H1 (cell line): ENCODE data around the gene IGSF23. TPM values are rescaled to one million over a fixed set of nuclear protein-coding genes. Genes with fewer than 3 reads are reported as not detected.

Source experiments
- CTCF ChIA-PET: fragments of 300-600 bp; sonication (Branson Sonifier 250); formaldehyde crosslinking; loops from one replicate; lab custom pipeline; 2021; ENCODE audit not compliant: partially characterized antibody; lab: Charles Lee
- POLR2A ChIA-PET: fragments of 300-600 bp; sonication (Branson Sonifier 250); formaldehyde crosslinking; loops from one replicate; lab custom pipeline; 2021; ENCODE audit warnings: inconsistent platforms; ENCODE audit not compliant: partially characterized antibody; lab: Charles Lee
- DNase-seq, 2 experiments: peaks; one replicate each; pipeline versions ENCODE4 v3.0.0 to v3.0.0-alpha.2; 2010 to 2022; ENCODE audit warnings: low spot score in 2 of 2, low read depth in 1 of 2, mixed read lengths in 1 of 2
- FAIRE-seq: peaks from 2 replicates; lab custom pipeline; 2011; peaks lifted over from hg19 to GRCh38; lab: Jason Lieb, UNC
- H2AFZ ChIP-seq: 2 replicates; pipeline ENCODE4 v1.8.1; 2012; ENCODE audit warnings: low read length, inconsistent platforms
- H2AK5ac ChIP-seq: 2 replicates; pipeline ENCODE4 v1.6.1; 2013; ENCODE audit warnings: low read depth, low read length
- H2BK120ac ChIP-seq: replicated peaks from 2 replicates; pipeline ENCODE3; 2013; ENCODE audit warnings: low read depth, low read length, inconsistent platforms
- H2BK12ac ChIP-seq: 2 replicates; pipeline ENCODE4 v1.6.1; 2013; ENCODE audit warnings: low read depth, low read length
- H2BK15ac ChIP-seq: 2 replicates; pipeline ENCODE4 v1.6.1; 2013; ENCODE audit warnings: low read length
- H2BK20ac ChIP-seq: 2 replicates; pipeline ENCODE4 v1.6.1; 2013; ENCODE audit warnings: low read length
- H2BK5ac ChIP-seq: 2 replicates; pipeline ENCODE4 v1.6.1; 2013; ENCODE audit warnings: low read depth, low read length
- H3K14ac ChIP-seq: 2 replicates; pipeline ENCODE4 v1.6.1; 2013; ENCODE audit warnings: inconsistent platforms; ENCODE audit not compliant: insufficient read length
- H3K18ac ChIP-seq: 2 replicates; pipeline ENCODE4 v1.6.1; 2013; ENCODE audit warnings: low read length; ENCODE audit errors: extremely low read depth
- H3K23ac ChIP-seq: 2 replicates; pipeline ENCODE4 v1.6.1; 2013; ENCODE audit warnings: inconsistent platforms; ENCODE audit not compliant: insufficient read length
- H3K23me2 ChIP-seq: 2 replicates; pipeline ENCODE4 v1.6.1; 2013; ENCODE audit warnings: low read depth, low read length
- H3K27ac ChIP-seq: 2 replicates; pipeline ENCODE4 v1.6.1; 2011; ENCODE audit warnings: low read depth, low read length, inconsistent platforms
- H3K27me3 ChIP-seq, 4 experiments: replicated peaks in 1 of 4; 1 replicate in 1 of 4; 2 replicates in 3 of 4; pipeline versions ENCODE4 v1.6.1 to v1.8.1; 2011 to 2013; ENCODE audit warnings: low read length in 3 of 4, mild to moderate bottlenecking in 3 of 4, inconsistent platforms in 2 of 4, mixed read lengths in 2 of 4, moderate library complexity in 1 of 4; ENCODE audit not compliant: control insufficient read depth in 3 of 4, insufficient read depth in 3 of 4; ENCODE audit errors: extremely low read depth in 1 of 4
- H3K36me3 ChIP-seq, 4 experiments: 2 replicates each; pipeline versions ENCODE4 v1.6.1 to v1.8.1; 2011 to 2013; ENCODE audit warnings: mild to moderate bottlenecking in 4 of 4, low read length in 3 of 4, moderate library complexity in 2 of 4, control low read depth in 1 of 4, inconsistent platforms in 1 of 4; ENCODE audit not compliant: insufficient read depth in 4 of 4, control insufficient read depth in 2 of 4
- H3K4ac ChIP-seq: replicated peaks from 2 replicates; pipeline ENCODE3; 2013; ENCODE audit warnings: low read length, low read depth, mixed read lengths, inconsistent platforms; ENCODE audit not compliant: insufficient read length
- H3K4me1 ChIP-seq, 4 experiments: replicated peaks in 1 of 4; 1 replicate in 1 of 4; 2 replicates in 3 of 4; pipeline versions ENCODE4 v1.6.1 to v1.8.1; 2011 to 2013; ENCODE audit warnings: low read length in 3 of 4, inconsistent platforms in 2 of 4, mixed read lengths in 1 of 4; ENCODE audit not compliant: insufficient read depth in 4 of 4, control insufficient read depth in 3 of 4
- H3K4me2 ChIP-seq, 2 experiments: 2 replicates each; pipeline versions ENCODE4 v1.6.1 to v1.8.1; 2011 to 2013; ENCODE audit warnings: low read depth in 2 of 2, low read length in 2 of 2, control low read depth in 1 of 2, inconsistent platforms in 1 of 2, mild to moderate bottlenecking in 1 of 2; ENCODE audit not compliant: insufficient read depth in 1 of 2
- H3K4me3 ChIP-seq, 4 experiments: fragments of 200-600, 300-600 bp in 1 of 4; sonication (generic), shearing (Covaris generic), sonication (Bioruptor Twin) in 1 of 4; 2 replicates each; pipeline versions ENCODE4 v1.5.1 to v1.8.1; 2011 to 2016; ENCODE audit warnings: low read length in 4 of 4, low read depth in 3 of 4, control low read depth in 2 of 4, inconsistent platforms in 2 of 4, mild to moderate bottlenecking in 2 of 4, mixed read lengths in 1 of 4, moderate library complexity in 1 of 4; ENCODE audit not compliant: insufficient read depth in 2 of 4; ENCODE audit errors: extremely low read depth in 1 of 4
- H3K56ac ChIP-seq: replicated peaks from 2 replicates; pipeline ENCODE3; 2013; ENCODE audit warnings: low read depth, mild to moderate bottlenecking, mixed read lengths, low read length, inconsistent platforms; ENCODE audit not compliant: insufficient read length
- H3K79me1 ChIP-seq: 2 replicates; pipeline ENCODE4 v1.6.1; 2013; ENCODE audit warnings: low read depth, low read length, control low read depth
- H3K79me2 ChIP-seq, 2 experiments: 2 replicates each; pipeline versions ENCODE4 v1.6.1 to v1.8.1; 2012 to 2013; ENCODE audit warnings: low read length in 2 of 2, mild to moderate bottlenecking in 2 of 2, inconsistent platforms in 1 of 2; ENCODE audit not compliant: insufficient read depth in 2 of 2, control insufficient read depth in 1 of 2
- H3K9ac ChIP-seq, 4 experiments: replicated peaks in 1 of 4; 1 replicate in 1 of 4; 2 replicates in 3 of 4; pipeline versions ENCODE4 v1.6.1 to v1.8.1; 2011 to 2013; ENCODE audit warnings: low read depth in 3 of 4, low read length in 3 of 4, control low read depth in 2 of 4, mild to moderate bottlenecking in 2 of 4, moderate library complexity in 2 of 4, inconsistent platforms in 1 of 4; ENCODE audit errors: extremely low read depth in 1 of 4
- H3K9me3 ChIP-seq, 2 experiments: 2 replicates each; pipeline versions ENCODE4 v1.6.1 to v1.8.1; 2012 to 2013; ENCODE audit warnings: mild to moderate bottlenecking in 2 of 2, moderate library complexity in 2 of 2, control low read depth in 1 of 2, inconsistent platforms in 1 of 2, low read depth in 1 of 2, low read length in 1 of 2, mixed read lengths in 1 of 2; ENCODE audit not compliant: insufficient read depth in 2 of 2
- H4K20me1 ChIP-seq, 2 experiments: replicated peaks in 1 of 2; 2 replicates each; pipeline versions ENCODE3 to v1.8.1; 2011 to 2013; ENCODE audit warnings: inconsistent platforms in 2 of 2, low read length in 2 of 2, mild to moderate bottlenecking in 1 of 2; ENCODE audit not compliant: insufficient read depth in 2 of 2, control insufficient read depth in 1 of 2
- H4K5ac ChIP-seq: 2 replicates; pipeline ENCODE4 v1.6.1; 2013; ENCODE audit warnings: low read length, low read depth, mixed read lengths, inconsistent platforms; ENCODE audit not compliant: insufficient read length
- H4K8ac ChIP-seq: 2 replicates; pipeline ENCODE4 v1.8.0; 2013; ENCODE audit warnings: mild to moderate bottlenecking, moderate library complexity, low read length, inconsistent platforms; ENCODE audit not compliant: insufficient read depth; ENCODE audit errors: extremely low read depth
- H4K91ac ChIP-seq: replicated peaks from 2 replicates; pipeline ENCODE3; 2013; ENCODE audit warnings: low read length, mixed read lengths, inconsistent platforms; ENCODE audit not compliant: insufficient read length
- KDM4A ChIP-seq: IDR thresholded peaks from one replicate; pipeline ENCODE4 v1.7.1; 2012; ENCODE audit warnings: low read depth, mild to moderate bottlenecking, moderate library complexity, low read length, inconsistent platforms; ENCODE audit not compliant: severe bottlenecking
- RBBP5 ChIP-seq: IDR thresholded peaks from 2 replicates; pipeline ENCODE4 v1.7.1; 2012; ENCODE audit warnings: low read depth, mild to moderate bottlenecking, inconsistent platforms, low read length, moderate library complexity, borderline replicate concordance
- SUZ12 ChIP-seq: fragments of 200-600 bp; sonication (generic); IDR thresholded peaks from 2 replicates; pipeline ENCODE4 v1.6.1; 2012; ENCODE audit warnings: mild to moderate bottlenecking, inconsistent platforms, low read length, moderate library complexity, mixed read lengths
- WGBS, 2 experiments: shearing (Covaris generic) in 1 of 2; methylation state at CpG; one replicate each; pipeline versions ENCODE4 v1.1.6 to v1.1.7; 2013 to 2015; ENCODE audit warnings: low lambda C conversion rate in 2 of 2, mixed read lengths in 2 of 2, inconsistent platforms in 1 of 2, low coverage in 1 of 2, missing lambda C conversion rate in 1 of 2; ENCODE audit not compliant: insufficient replicate concordance in 2 of 2, insufficient coverage in 1 of 2, insufficient read length in 1 of 2; ENCODE audit errors: extremely low coverage in 1 of 2, missing lambda C conversion rate in 1 of 2; 5-methylcytosine and 5-hydroxymethylcytosine counted together
- polyA plus RNA-seq, 7 experiments: library from polyadenylated mRNA; depleted of rRNA in 3 of 7; stranded (reverse) in 5 of 7; unstranded in 2 of 7; fragments of >200 nt in 5 of 7; fragments of 200-250 nt in 2 of 7; gene quantifications; 1 replicate in 5 of 7; 2 replicates in 1 of 7; 4 replicates in 1 of 7; pipeline versions ENCODE4 v1.2.1 to v1.2.3, GENCODE V29; 2011 to 2013; ENCODE audit warnings: missing spikeins in 2 of 7, mixed read lengths in 2 of 7
- total RNA-seq: library from RNA; stranded (reverse); fragmentation: NEBNext Ultra II Directional; extraction: Animal tissue kit (Norgen Biotek cat#: 25700); gene quantifications from 2 replicates; pipeline ENCODE4 v1.2.1, GENCODE V29; 2021

The IGSF23 gene
- total and polyA plus RNA-seq, 2 of the 8 experiments (the other 6 are each of a cell fraction or from before 2014, with no cell fraction given) = not detected

DNA sequence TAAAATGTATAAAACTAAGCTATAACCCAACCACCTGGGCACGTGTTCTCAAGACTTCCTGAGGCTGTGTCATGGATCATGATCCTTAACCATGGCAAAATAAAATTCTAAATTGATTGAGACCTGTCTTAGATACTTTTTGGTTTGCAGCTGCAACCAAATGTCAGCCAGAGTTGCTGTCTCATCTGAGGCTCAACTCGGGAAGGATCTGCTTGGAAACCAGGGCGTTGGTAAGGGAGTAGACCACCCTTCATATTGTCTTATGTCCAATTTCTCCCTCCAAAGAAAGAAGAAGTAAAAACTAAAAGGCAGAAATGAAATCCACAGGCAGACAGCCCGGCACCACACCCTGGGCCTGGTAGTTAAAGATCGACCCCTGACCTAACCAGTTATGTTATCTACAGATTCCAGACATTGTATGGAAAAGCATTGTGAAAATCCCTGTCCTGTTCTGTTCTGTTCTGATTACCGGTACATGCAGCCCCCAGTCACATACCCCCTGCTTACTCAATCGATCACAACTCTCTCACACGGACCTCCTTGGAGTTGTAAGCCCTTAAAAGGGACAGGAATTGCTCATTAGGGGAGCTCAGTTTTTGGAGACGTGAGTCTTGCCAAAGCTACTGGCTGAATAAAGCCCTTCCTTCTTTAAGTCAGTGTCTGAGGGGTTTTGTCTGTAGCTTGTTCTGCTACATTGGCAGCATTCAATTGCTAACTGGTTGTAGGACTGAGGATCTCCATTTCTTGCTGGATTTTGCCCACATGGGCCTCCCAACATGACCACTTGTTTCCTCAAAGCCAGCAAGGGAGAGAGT is 22.9 kb upstream of the IGSF23 start:
- Histone ChIP-seq H2AFZ (no peak overlapping the region), H3K9ac (no peak overlapping the region), H3K27me3 (no peaks in the 10 kb centered on the region), H3K4me1 (peaks cover 0 to 5% (median 1%) of the 10 kb centered on the region in 4 experiments; a peak in 4 of 7 replicates), H2AK5ac (no peak overlapping the region), H2BK20ac (no peak overlapping the region; the same call in 1 of the 2 replicates), H4K8ac (no peak overlapping the region), H2BK15ac (no peak overlapping the region), H3K4me3 (no peak overlapping the region), H2BK12ac (no peak overlapping the region), H3K14ac (no peak overlapping the region), H3K79me1 (no peaks in the 10 kb centered on the region), H2BK120ac (no peak overlapping the region), H3K4me2 (no peak overlapping the region), H4K20me1 (no peaks in the 10 kb centered on the region), H4K5ac (no peak overlapping the region), H3K23me2 (no peaks in the 10 kb centered on the region), H4K91ac (no peak overlapping the region), H3K56ac (no peak overlapping the region), H3K18ac (no peak overlapping the region), H3K23ac (no peak overlapping the region), H3K79me2 (no peaks in the 10 kb centered on the region), H3K36me3 (no peaks in the 10 kb centered on the region), H3K4ac (no peak overlapping the region), H2BK5ac (no peak overlapping the region), H3K27ac (no peak overlapping the region)
- ChIA-PET POLR2A (no interaction called here), CTCF (interaction anchor here (0.6 to 6.5 kb wide), 7 partner anchors 11 to 67 kb away, joined by 3 to 37 read pairs (median 8); no protein-coding TSS in a partner anchor)
- 86% methylated on average over 9 of the region's 9 CpGs; no CpG with 5 or more reads in 1 of the 2 experiments for WGBS, 2 experiments
- DNase-seq (no peak), FAIRE-seq (no peak)
- TF ChIP-seq KDM4A (no peak), RBBP5 (no peak), SUZ12 (no peak)
- TF ChIP-seq, all 59 proteins: peak for 0
- peaks cover 3 to 4% of the 10 kb centered on the region in 2 experiments; a peak in 2 of 4 replicates for H3K9me3 ChIP-seq
